Endothelial cell of umbilical vein (primary cell): ENCODE results near the gene NDUFA12. TPM values are rescaled to one million over a fixed set of nuclear protein-coding genes. Genes with fewer than 3 reads are reported as not detected.

Experiments used
- BruUV-seq: library from RNA; stranded (reverse); fragments of 400-500 nt; replicated peaks from 2 replicates; lab custom pipeline; 2021; lab: Mats Ljungman, UMichigan
- CTCF ChIA-PET: fragments of 300-600, 350-600 bp; sonication (Branson Sonifier 250); formaldehyde crosslinking; loops from one replicate; lab custom pipeline; 2021; ENCODE audit warnings: antibody characterized with exemption, inconsistent platforms; lab: Charles Lee
- POLR2A ChIA-PET: fragments of 300-600, 350-600 bp; sonication (Branson Sonifier 250); formaldehyde crosslinking; loops from one replicate; lab custom pipeline; 2021; ENCODE audit warnings: antibody characterized with exemption, inconsistent platforms; lab: Charles Lee
- DNase-seq: peaks from one replicate; pipeline ENCODE4 v3.0.0-alpha.2; 2011; ENCODE audit warnings: low read depth, low spot score
- FAIRE-seq: peaks from 2 replicates; lab custom pipeline; 2011; peaks lifted over from hg19 to GRCh38; lab: Jason Lieb, UNC
- H2AFZ ChIP-seq: 2 replicates; pipeline ENCODE4 v1.6.0; 2012; ENCODE audit warnings: low read depth, low read length, control low read depth, inconsistent platforms
- H3K27ac ChIP-seq: 2 replicates; pipeline ENCODE4 v1.5.1; 2011; ENCODE audit warnings: low read depth, mild to moderate bottlenecking, control low read depth, low read length, moderate library complexity; ENCODE audit not compliant: insufficient read depth
- H3K27me3 ChIP-seq, 2 experiments: 2 replicates each; pipeline versions ENCODE4 v1.6.0 to v1.6.1; 2011; ENCODE audit warnings: low read length in 2 of 2, mixed read lengths in 1 of 2; ENCODE audit not compliant: control insufficient read depth in 2 of 2, insufficient read depth in 2 of 2
- H3K36me3 ChIP-seq, 2 experiments: 2 replicates in 1 of 2; 3 replicates in 1 of 2; pipeline ENCODE4 v1.5.1; 2011; ENCODE audit warnings: low read length in 2 of 2, mild to moderate bottlenecking in 1 of 2, moderate library complexity in 1 of 2; ENCODE audit not compliant: control insufficient read depth in 2 of 2, insufficient read depth in 2 of 2; ENCODE audit errors: extremely low read depth in 1 of 2
- H3K4me1 ChIP-seq: 3 replicates; pipeline ENCODE4 v1.5.1; 2011; ENCODE audit warnings: mild to moderate bottlenecking, low read length; ENCODE audit not compliant: control insufficient read depth, insufficient read depth; ENCODE audit errors: extremely low read depth
- H3K4me2 ChIP-seq: 2 replicates; pipeline ENCODE4 v1.6.1; 2011; ENCODE audit warnings: low read length, control low read depth, mixed read lengths; ENCODE audit not compliant: insufficient read depth
- H3K4me3 ChIP-seq, 3 experiments: fragments of 200-600 bp in 1 of 3; sonication (generic), shearing (Covaris generic) in 1 of 3; replicated peaks in 1 of 3; 2 replicates each; pipeline ENCODE4 v1.5.1; 2011 to 2016; ENCODE audit warnings: control low read depth in 3 of 3, low read length in 3 of 3, mild to moderate bottlenecking in 2 of 3, inconsistent platforms in 1 of 3, low read depth in 1 of 3, moderate library complexity in 1 of 3; ENCODE audit not compliant: insufficient read depth in 1 of 3
- H3K79me2 ChIP-seq: 2 replicates; pipeline ENCODE4 v1.6.0; 2012; ENCODE audit warnings: low read length, inconsistent platforms; ENCODE audit not compliant: control insufficient read depth, insufficient read depth
- H3K9ac ChIP-seq: replicated peaks from 2 replicates; pipeline ENCODE3; 2011; ENCODE audit warnings: low read length, control low read depth; ENCODE audit not compliant: insufficient read depth; ENCODE audit errors: extremely low read depth
- H3K9me1 ChIP-seq: replicated peaks from 3 replicates; pipeline ENCODE4 v1.6.0; 2011; ENCODE audit warnings: mild to moderate bottlenecking, low read length; ENCODE audit not compliant: control insufficient read depth, insufficient read depth; ENCODE audit errors: extremely low read depth
- H3K9me3 ChIP-seq: replicated peaks from 2 replicates; pipeline ENCODE4 v1.5.1; 2012; ENCODE audit warnings: low read length, inconsistent platforms; ENCODE audit not compliant: control insufficient read depth, insufficient read depth
- H4K20me1 ChIP-seq: replicated peaks from 2 replicates; pipeline ENCODE3; 2011; ENCODE audit warnings: mild to moderate bottlenecking, low read length; ENCODE audit not compliant: control insufficient read depth, insufficient read depth; ENCODE audit errors: extremely low read depth
- EZH2 ChIP-seq: IDR thresholded peaks from 2 replicates; pipeline ENCODE4 v1.6.1; 2012; ENCODE audit warnings: borderline replicate concordance, low read depth, mild to moderate bottlenecking, moderate library complexity, low read length, inconsistent platforms; ENCODE audit not compliant: severe bottlenecking
- FOS ChIP-seq: IDR thresholded peaks from 2 replicates; pipeline ENCODE4 v1.6.1; 2011; ENCODE audit warnings: mild to moderate bottlenecking, low read length, moderate library complexity, borderline replicate concordance; ENCODE audit not compliant: insufficient read depth
- GATA2 ChIP-seq: IDR thresholded peaks from 2 replicates; pipeline ENCODE4 v1.7.0; 2011; ENCODE audit warnings: low read depth, mild to moderate bottlenecking, moderate library complexity, mixed read lengths, low read length; ENCODE audit not compliant: insufficient read length, insufficient read depth
- JUN ChIP-seq: IDR thresholded peaks from 2 replicates; pipeline ENCODE4 v1.6.1; 2011; ENCODE audit warnings: borderline replicate concordance, low read depth; ENCODE audit not compliant: insufficient read length, insufficient read depth
- MAX ChIP-seq: IDR thresholded peaks from 2 replicates; pipeline ENCODE4 v1.6.1; 2011; ENCODE audit not compliant: insufficient read depth, insufficient read length
- MYC ChIP-seq: IDR thresholded peaks from one replicate; pipeline ENCODE4 v1.6.1; 2011; ENCODE audit warnings: mild to moderate bottlenecking, low read depth, low read length
- POLR2A ChIP-seq: IDR thresholded peaks from 2 replicates; pipeline ENCODE4 v1.6.1; 2012; ENCODE audit warnings: low read depth, mild to moderate bottlenecking, control low read depth, low read length
- POLR2AphosphoS5 ChIP-seq: IDR thresholded peaks from 2 replicates; pipeline ENCODE4 v1.6.1; 2012; ENCODE audit warnings: low read depth, mild to moderate bottlenecking, control low read depth, low read length, moderate library complexity; ENCODE audit not compliant: insufficient read depth
- dilution Hi-C: fragments of 300-500 bp; cut with MboI; formaldehyde crosslinking; loops from one replicate; pipeline ENCODE4 v1.15.0; 2019; ENCODE audit warnings: low sequenced_read_pairs; ENCODE audit not compliant: extremely low pct_ligation_motif_present
- intact Hi-C: fragments of 100-400 bp; cut with micrococcal nuclease; formaldehyde crosslinking; loops from one replicate; pipeline ENCODE4 v1.10.0; 2022
- polyA plus RNA-seq, 4 experiments: library from polyadenylated mRNA; depleted of rRNA in 3 of 4; stranded (reverse) in 3 of 4; unstranded in 1 of 4; fragments of >200 nt; gene quantifications; 2 replicates each; pipeline versions ENCODE4 v1.2.1 to v1.2.3, GENCODE V29; 2011 to 2012; ENCODE audit warnings: missing spikeins in 1 of 4
- total RNA-seq: library from RNA; stranded (reverse); gene quantifications from 2 replicates; pipeline ENCODE4 v1.2.3, GENCODE V29; 2021
- TF ChIP-seq, protein P1 (sequence below), 2 donors: IDR thresholded peaks; 1 replicate in 1 of 2; 2 replicates in 1 of 2; pipeline ENCODE4 v1.5.1; 2011; ENCODE audit warnings: low read length in 2 of 2, mild to moderate bottlenecking in 2 of 2, moderate library complexity in 2 of 2, control low read depth in 1 of 2, inconsistent platforms in 1 of 2, low read depth in 1 of 2; ENCODE audit not compliant: insufficient read depth in 1 of 2; ENCODE audit errors: extremely low read depth in 1 of 2

NDUFA12 gene
- total and polyA plus RNA-seq, 2 donors (not counting 3 experiments of a cell fraction or from before 2014, with no cell fraction given), result 126 to 184 TPM

DNA sequence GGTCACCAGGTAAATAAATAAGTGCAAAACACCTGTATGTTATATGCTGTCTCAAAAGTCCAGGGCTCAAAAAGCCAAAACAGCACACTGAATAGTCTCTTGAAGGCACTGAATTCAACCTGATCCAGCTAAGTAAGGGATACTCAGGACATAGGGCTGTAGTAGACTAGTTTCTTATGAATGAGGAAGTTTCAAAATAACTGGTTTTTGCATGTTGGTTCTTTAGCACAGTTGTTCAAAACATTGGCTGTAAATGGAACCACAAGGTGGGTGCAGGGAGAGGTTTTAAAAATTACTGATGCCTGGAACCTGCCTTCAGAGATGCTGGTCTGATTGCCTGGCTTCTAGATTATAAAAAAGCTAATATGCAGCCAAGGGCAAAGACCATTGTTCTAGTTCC lies 34.1 kb downstream of the NDUFA12 start:
- no peak overlapping the region for H3K27ac ChIP-seq
- H3K9ac ChIP-seq, result no peak overlapping the region
- H3K4me1 ChIP-seq, result peaks cover 7% of the 10 kb centered on the region
- TF ChIP-seq POLR2A, result no peak
- TF ChIP-seq FOS, result no peak
- TF ChIP-seq MYC, result no peak
- TF ChIP-seq, protein P1, sequence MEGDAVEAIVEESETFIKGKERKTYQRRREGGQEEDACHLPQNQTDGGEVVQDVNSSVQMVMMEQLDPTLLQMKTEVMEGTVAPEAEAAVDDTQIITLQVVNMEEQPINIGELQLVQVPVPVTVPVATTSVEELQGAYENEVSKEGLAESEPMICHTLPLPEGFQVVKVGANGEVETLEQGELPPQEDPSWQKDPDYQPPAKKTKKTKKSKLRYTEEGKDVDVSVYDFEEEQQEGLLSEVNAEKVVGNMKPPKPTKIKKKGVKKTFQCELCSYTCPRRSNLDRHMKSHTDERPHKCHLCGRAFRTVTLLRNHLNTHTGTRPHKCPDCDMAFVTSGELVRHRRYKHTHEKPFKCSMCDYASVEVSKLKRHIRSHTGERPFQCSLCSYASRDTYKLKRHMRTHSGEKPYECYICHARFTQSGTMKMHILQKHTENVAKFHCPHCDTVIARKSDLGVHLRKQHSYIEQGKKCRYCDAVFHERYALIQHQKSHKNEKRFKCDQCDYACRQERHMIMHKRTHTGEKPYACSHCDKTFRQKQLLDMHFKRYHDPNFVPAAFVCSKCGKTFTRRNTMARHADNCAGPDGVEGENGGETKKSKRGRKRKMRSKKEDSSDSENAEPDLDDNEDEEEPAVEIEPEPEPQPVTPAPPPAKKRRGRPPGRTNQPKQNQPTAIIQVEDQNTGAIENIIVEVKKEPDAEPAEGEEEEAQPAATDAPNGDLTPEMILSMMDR (IDR thresholded peaks at IDR 0.05; ENCODE audit: extremely low read depth in 1 of 2, insufficient read depth in 1 of 2, low read depth in 1 of 2, low read length in 2 of 2), result no peak
- TF ChIP-seq JUN, result no peak
- no peak for TF ChIP-seq POLR2AphosphoS5
- TF ChIP-seq GATA2, result no peak
- no peak for TF ChIP-seq MAX
- TF ChIP-seq EZH2, result no peak
- H3K79me2 ChIP-seq, result no peaks in the 10 kb centered on the region
- no TSS peak for BruUV-seq
- H2AFZ ChIP-seq, result no peak overlapping the region
- no peaks in the 10 kb centered on the region for H3K9me3 ChIP-seq
- dilution Hi-C loops (no loop called here), intact Hi-C loops (no loop called here)
- CTCF ChIA-PET, result no interaction called here
- H3K4me2 ChIP-seq, result no peak overlapping the region
- DNase-seq (no peak), FAIRE-seq (no peak)
- H4K20me1 ChIP-seq, result no peaks in the 10 kb centered on the region
- H3K36me3 ChIP-seq, result peaks cover 0 to 3% of the 10 kb centered on the region in 2 experiments
- H3K9me1 ChIP-seq, result no peaks in the 10 kb centered on the region
- no peak overlapping the region for H3K4me3 ChIP-seq
- no peaks in the 10 kb centered on the region for H3K27me3 ChIP-seq
- POLR2A ChIA-PET, result no interaction called here
